GM19324 (cell line): ENCODE measurements around the gene TENM4.

ENCODE experiments used
- ATAC-seq: cut with Tn5 transposase; IDR thresholded peaks from one replicate; pipeline ENCODE4 v1.9.1; 2021; ENCODE audit warnings: mild to moderate bottlenecking, moderate library complexity; ENCODE audit not compliant: unreplicated experiment, low FRiP score

TENM4 gene

DNA sequence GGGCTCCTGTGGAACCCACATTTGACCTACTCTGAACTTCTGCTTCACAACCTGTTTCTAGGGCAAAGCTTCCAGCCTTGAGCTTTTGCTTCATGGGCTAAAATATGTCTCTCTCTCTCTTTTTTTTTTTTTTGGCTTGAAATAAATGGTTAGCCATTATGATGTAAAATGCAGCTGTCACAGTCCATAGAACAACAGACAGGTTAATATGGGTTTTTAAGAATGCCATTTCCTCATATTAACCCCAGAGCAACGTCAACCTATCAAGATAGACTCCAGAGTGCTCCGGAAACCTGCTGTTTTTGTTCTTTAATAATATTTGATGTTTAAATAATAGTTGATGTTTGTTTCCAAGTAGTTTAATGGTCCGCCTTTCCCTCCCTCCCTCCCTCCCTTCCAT is 285.6 kb downstream of the TENM4 start:
- ATAC-seq, result no peak

DNA sequence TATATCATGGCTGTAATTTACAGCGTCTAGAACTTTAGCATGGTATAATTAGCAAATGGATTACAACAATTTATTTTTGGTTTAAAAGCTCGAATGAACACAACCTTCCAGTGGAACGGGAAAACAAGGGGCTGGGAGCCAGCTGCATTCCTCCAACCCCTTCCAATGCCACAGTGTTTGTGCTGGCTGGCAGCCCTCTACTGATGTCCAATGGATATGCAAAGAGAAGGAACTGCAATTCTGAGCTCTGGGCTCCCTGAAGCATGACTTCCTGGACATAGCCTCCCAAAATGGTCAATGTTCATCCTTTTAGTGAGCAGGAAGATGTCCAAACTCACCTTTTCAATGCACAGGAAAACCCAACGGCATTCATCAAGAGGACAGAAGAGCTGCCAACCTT is 288.3 kb downstream of the TENM4 start:
- no peak for ATAC-seq

DNA sequence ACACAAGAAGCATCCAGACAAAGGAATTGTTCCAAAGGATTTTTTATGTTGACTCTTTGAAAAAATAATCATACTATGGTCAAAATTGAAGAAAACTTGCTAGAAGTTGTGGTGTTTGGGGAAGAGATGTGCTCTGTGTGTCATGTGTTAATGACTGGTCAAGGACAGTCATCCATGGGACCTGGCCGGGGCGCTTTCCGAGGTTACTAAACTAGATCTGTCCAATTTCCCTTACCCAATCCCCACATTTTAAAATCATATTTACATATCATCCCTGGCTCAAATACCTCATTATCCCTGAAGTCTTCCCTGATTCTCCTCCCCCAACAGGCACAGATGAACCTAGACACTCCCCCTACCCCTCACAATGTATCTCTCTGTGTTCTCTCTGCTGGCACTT is 289.4 kb downstream of the TENM4 start:
- no peak for ATAC-seq

DNA sequence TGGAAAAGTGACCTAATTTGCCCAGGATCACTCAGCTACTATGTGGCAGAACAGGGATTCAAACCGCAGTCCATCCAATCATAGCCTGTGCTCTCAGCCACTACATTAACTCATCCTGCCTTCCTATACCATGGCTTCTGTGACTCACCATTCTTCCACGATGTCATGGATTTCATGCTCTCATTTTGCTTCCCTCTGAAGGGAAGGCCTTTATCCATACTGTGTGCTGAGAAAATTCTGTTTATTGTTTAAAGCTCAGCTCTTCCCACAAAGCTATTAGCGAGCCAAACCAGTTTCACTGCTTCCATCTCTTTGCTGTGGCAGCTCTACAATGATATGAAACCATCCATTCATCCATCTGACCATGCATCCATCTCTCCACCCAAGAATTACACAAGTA is 289.9 kb downstream of the TENM4 start:
- no peak for ATAC-seq

DNA sequence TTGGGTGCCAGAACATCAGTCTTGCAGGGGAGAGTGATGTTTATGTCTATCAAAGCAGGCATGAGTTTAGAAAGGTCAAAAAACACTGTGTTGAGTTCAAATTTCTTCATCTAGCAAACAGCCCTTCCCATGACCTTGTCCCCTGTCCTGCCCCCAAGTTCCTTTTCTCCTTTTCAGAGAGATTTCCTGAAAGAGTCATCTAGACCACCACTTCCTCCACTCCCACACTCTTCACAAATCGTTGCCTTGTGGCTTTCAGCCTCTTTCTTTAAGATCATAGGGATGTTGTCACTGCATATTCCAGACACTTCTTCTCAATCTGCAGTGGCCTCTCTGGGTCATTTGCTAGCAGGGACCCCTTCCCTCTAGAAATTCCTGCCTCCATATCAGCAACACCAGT is 290.5 kb downstream of the TENM4 start:
- ATAC-seq, result no peak

DNA sequence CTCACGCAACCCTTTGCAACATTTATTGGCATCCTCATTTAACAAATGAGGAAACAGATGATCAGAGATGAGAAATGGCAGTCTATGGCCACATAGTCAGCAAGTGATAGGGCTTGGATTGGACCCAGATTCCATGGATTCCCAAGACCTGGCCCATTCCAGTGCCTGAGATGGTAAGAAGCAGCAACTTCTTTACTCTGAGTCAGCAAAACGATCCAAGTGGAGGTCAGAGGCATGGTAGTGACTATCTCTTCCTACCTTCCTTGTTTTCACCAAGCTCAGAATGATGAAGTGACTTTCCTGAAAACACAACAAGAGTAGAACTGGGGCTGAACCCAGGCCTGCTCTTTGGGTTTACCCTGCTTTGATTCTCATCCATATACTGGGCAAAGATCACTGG is 293.1 kb downstream of the TENM4 start:
- ATAC-seq, result no peak

DNA sequence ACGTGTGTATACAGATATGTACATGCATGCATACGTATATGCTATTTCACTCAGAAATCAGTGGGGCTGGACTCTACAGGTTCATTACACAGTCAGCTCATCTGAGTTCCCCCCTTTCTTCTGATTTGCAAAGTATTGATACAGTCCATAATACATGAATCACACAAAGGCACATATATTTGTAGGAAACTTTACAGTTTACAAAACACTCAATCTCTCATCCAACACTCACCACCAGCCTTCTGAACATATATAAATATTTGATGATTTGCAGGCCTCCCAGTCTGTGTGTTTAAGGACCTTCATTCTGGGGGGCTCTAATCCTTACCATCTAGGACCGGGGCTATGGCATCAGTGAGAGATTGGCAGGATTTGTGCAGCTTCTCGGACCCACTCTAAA is 293.8 kb downstream of the TENM4 start:
- ATAC-seq, result no peak

DNA sequence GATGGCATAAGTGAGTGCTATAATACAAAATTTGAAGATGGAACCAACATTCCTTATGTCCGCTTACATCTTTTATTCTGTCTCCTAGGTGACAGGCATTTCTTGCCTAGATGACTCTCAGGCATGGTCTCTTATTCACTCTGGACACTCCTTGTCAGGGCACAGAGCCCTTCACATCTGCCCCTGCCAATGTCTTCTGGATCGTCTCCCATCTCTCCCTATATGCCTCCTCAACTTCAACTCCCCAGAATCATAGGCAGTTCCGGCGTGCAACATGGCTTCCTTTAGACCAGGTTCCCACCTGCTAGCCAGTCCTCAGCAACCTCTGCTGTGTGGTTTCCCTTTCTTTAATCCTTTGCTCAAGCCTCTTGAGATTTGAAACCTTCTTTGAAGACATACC is 300.9 kb downstream of the TENM4 start:
- no peak for ATAC-seq

DNA sequence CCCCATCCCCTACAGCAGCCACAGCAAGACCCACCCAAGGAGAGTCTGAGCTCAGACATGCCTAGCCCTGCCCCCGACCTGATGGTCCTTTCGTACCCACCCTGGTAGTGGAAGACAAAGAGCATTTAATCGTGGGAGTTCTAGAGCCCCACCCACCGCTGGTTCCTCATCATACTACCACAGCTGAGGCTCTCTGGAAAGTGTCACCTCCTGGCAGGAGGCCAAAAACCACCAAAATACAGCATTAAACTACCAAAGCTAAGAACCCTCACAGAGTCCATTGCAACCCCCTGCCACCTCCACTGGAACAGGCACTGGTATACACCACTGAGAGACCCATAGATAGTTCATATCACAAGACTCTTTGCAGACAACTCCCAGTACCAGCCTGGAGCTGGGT is 311.1 kb downstream of the TENM4 start:
- ATAC-seq, result no peak

DNA sequence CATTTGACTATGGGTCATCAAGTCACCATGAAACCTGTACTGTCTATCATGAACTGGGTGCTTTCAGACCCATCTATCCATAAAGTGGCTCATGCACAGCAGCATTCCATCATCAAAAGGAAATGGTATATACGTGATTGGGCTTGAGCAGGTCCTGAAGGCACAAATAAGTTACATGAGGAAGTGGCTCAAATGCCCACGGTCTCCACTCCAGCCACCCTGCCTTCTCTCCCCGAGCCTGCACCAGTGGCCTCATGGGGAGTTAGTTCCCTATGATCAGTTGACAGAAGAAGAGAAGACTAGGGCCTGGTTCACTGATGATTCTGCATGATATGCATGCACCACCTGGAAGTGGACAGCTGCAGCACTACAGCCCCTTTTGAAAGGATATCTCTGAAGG is 312.5 kb downstream of the TENM4 start:
- no peak for ATAC-seq

DNA sequence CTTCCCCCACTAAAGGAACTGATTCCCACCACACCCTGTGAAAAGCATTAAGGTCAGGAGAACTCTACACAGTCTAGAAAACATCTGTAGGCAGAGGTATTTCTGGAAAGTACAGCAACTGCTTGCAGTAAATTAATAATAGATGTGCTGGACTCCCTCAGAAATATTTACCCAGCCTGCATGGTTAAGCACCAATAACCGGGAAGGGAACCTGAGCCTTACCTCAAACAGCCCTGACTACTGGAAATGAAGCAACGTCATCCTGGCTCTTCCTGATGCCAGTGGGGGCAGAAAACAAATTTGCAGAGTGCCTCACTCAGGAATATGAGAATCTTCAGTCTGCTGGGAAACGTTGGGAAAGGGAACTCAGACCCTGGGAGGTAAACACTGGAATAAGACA is 318.1 kb downstream of the TENM4 start:
- no peak for ATAC-seq

DNA sequence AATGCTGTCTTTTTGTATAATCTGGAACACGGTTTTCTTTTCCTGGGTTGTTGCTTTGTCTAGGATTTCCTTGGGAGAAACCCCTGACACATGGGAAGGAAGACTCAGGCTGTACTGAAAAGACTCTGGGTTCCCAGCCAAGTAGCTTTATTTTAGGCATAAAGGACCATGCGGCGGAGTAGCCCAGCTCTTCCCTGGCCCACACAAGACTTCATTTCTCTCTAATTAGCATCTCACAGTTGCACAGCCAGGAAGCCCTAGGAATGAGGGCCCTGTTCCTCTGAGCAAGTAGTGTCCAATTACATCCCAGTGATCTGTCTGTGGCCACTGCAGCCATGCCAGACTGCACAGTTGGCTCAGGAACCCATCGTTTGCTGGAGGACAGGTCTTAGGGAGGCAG is 319.5 kb downstream of the TENM4 start:
- no peak for ATAC-seq

DNA sequence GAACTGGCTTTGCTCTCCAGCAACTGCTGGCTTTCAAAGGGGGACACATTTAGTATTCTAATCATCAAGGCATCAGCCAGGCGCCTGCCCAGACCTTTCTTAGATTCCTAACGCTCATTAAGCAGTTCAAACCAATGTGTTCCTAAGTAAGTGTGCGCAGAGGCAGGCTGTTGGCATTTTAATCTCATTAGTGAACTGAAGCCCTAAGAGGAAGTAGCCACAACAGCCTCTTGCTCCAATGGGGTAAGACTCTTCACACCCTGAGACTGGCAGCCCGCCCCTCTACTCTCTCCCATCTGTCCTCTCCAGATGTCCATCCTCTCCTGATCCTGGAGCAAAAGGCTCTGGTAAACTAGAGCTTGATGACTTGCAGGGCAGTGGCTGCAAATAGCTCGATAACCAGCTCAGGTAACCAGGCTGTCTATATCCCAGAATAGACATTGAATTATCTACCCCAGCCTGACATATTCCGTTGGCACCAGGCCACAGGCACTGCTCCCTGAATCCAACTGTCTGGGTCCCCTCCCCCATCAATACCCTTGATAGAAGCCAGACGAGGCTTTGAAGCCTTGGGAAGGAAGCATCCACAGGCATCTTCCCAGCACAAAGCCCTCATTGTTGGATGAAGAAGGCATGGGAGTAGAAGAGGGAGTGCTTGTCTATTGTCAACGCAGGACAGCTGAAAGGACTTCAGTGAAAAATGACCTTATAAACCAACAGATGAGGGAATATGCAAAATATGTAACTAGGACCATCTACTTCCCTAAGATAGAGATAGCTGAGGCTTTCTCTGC is 321.1 kb downstream of the TENM4 start:
- no peak for ATAC-seq

DNA sequence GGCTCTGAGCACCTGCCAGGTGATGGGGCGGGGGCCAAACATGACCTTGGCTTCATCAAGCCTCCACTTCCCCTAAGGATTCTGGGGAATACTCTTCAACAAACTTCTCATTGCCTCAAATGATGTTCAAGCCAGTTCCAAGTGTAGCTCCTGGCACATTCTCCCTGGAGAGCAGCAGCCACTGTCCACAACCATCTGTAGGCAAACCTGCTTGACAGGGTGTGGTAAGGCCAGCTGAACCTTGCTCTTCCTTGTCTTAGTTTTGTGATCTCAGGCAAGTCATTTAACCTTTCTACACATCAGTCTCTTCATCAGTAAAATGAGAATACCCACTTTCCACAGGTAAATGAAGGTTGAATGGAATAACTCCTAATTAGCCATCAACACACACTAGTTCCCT is 323.3 kb downstream of the TENM4 start:
- ATAC-seq, result no peak

DNA sequence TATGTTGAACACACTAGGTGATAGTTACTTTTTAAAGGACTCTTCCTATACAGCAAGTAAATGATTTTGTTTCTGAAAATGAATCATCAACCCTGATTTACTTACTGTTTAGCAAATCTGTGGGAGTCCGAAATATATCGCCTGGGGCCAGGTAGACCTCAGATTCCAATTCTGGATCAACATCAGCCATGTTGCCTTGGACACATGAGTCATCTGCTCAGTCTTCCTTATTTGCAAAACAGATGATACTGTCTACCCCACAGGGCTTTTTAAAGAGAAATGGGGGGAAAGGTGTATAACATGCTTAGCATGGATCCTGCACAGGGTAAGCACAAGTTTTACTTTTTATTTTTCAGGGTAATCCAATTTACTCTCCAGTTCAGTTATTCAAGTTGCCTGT is 324.2 kb downstream of the TENM4 start:
- ATAC-seq, result no peak

DNA sequence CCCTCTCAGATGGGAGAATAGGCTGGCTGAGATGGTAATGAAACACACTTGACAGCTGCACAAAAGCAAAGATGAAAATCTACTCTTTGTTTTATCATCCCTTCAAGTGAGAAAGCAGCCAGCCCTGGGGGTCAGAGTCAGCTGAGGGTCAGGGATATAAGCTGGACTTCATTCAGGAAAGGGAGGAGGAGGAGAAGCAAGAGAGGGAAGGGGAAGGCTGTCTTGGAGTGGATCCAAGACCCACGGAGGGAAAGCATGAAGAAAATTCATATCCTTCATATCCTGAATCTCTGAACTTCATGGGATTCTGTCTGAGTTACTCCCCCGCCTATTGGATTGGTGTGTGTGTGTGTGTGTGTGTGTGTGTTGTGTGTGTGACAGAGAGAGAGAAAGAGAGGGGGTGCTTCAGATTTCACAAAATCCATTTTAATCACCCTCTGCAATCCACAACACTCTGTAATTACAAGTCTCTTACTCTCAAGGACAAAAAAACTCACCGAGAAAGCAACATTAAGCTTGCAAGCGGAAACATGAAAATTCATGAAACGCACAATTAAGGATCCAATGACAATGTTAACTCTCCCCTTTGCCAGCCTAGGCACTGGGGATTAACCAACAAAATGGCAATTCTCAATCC is 327.7 kb downstream of the TENM4 start:
- no peak for ATAC-seq

DNA sequence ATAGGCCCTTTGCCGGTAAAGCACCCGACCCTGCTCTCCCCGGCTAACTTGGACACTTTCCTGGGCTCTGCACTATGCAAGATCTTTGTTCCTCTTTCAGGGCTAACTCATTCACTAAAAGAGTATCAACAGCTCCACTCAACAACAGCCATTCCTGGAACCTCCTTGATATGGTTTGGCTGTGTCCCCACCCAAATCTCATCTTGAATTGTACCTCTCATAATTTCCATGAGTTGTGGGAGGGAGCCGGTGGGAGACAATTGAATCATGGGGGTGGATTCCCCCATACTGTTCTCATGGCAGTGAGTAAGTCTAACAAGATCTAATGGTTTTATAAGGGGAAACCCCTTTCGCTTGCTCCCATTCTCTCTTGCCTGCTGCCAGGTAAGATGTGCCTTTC is 330.0 kb downstream of the TENM4 start:
- no peak for ATAC-seq

DNA sequence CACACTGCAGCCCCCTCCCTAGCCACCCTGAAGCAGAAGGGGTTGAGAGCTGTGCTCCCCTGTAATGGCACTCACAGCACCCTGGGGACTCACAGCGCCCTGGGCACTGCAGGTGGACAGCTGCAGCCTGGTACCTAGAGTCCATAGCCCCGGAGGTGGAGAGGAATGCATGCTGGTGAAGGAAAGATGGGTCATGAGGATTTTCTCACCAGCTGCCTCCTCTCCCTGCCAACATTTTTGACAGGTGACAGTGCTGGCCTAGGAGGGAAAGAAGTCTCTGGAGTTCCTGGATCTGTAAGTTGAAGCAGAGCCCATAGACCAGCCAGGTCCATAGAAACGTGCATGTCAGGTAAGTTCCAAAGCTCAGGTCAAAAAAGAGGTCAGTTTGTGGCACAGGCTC is 330.5 kb downstream of the TENM4 start:
- no peak for ATAC-seq

DNA sequence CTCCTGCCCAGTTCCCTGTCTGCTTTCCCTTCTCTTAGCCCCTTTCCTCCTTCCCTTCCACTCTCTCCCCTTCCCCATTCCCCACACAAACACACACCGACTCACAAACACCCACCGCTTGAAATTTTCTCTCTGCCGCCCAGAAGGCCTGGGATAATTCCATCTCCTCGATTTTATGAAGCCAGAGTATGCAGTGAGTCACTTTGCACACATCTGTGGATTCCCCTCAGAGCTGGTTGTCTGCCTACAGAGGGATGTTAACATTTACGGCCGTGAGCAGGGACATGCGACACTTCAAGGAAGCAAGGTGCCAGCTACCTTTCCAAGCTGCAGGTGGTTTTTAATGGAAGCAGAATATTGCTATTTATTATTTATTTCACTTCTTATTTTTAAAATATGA is 332.0 kb downstream of the TENM4 start:
- ATAC-seq, result no peak

DNA sequence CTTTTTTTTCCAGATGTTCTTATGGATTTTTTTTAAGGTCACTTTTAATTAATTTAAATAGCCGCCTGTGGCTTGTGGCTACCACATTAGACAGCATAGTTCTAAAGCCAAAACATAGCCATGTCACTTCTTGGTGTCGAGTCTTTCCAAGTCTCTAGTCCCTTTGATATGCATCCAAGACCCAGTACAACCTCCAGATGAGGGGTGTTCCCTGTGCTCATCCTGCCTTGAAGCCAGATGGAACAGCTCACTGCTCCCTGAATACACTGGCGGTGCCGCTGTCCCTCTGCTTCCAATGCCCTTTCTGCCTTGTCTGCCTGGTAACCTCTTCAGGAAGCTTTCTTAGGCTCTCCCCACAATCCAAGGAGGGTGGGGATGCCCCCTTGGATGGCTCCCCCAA is 338.0 kb downstream of the TENM4 start:
- no peak for ATAC-seq

DNA sequence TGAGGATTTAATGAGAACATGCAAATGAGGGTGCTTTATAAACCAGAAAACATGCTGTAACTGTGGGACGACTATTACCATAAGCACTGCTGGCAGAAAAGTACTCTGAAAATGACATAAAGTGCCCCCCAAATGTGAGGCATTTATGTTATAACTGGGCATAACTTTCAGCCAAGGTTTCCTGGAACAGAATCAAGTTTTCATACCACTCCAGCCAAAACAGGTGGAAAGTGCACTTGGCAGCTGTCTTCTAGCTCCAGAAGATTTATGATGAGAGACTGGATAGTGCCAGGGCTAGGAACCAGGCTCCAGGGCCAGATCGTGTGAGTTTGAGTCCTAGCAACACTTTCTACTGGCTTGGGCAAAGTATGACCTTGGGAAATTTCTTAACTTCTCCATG is 339.2 kb downstream of the TENM4 start:
- ATAC-seq, result no peak

DNA sequence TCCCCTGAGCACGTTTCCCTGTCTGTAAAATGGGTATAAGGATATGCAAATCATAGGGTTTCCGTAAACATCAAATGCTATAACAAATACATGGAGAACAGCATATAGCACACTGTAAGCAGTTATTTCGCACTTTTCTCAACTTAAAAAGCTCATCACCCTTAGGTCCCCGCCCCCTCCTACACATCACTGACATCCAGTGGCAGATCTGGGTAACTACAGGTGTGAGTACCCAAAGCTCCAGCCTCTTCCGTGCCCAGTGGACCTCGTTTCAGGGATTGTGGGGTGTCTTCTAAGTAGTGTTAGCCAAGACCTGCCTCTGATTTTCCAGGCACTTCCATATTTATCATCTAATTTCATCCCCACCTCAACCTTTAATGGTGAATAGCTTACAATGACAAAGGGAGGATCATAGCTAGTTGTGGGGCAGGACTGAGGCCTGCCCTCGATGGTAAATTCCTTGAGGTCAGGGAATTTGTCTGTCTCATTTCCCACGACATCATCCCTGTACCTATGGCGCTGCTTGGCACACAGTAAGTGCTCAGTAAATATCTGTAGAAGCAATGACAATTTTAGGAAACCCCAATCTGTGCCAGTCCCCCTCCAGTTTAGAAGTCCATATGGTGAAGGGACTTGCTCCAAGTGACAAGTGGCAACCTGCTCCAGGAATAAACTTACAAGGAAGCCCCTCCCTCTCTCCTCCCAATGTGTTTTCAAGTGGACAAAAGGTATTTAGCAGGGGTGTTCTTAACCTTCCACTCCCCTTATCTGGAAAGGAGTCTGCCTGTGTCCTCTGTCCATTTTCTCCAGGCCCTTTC is 340.5 kb downstream of the TENM4 start:
- ATAC-seq, result no peak
